ENCODE results near the gene R3HDM4.

The R3HDM4 gene

DNA sequence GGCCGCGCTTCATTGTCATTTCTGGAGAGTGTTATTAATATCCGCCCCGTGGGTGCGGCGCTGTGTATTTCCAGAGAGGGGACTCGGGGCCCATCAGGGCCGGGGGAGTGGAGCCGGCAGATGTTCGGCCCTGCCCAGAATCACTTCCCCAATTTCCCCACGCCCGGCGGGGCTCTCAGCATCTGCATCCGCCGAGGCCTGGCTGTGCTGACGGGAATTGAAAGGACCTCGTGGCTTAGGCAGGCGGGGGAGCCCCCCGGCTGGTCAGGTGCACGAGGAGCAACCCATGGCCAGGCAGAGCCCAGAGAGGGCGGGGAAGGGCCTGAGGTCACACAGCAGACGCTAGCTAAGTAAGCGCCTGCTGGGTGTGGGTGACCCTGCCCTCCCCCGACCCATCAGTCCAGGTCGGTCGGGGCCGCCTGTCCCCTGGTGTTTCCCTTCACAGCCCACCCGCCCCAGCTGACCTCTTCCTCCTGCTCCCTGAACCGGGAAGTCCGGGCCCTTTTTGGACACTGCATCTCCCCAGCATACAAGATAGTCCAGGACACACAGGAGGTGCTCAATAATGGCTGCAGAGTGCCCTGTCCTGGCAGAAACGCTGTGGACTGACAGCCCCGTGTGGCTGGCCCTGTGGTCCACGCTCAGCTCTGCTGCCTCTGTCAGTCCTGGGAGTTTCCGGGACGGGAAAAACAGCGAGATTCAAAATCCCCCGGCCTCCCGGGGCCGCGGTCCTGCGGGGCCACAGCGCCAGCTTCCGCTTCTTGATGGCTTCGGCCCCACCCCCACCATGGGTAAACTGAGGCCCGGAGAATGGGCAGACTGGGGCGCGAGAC, 34.9 kb upstream of the R3HDM4 start:
- no peak for DNase-seq (ENCODE audit: low read depth, low spot score)

DNA sequence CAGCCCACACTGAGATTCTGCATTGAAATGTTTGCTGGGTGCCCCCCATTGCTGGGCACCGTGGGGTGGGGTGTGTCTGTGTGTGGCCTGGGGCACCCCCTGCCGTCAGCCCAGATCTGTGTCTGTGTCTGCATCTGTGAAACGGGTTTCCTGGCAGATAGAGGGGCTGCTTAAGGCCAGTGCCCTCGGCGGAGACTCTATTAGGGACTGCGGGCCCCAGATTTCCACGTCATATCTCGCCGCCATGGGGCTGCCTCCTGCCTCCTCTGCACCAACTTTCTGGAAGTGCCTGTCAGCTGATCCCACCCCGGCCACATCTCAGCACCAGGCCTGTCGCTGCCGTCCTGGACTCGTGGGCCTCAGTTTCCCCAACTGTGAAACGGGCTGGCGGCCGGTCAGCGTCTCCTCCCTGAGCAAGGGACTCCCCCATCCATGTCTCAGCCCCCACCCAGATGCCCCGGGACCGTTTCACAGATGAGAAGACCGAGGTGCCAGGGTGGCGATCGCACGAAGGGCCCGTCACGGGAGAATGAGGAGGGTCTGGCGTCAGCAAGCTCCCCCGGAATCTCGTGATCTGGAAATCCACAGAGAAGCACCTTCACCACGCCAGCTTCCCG, 34.2 kb upstream of the R3HDM4 start:
- no peak for DNase-seq (ENCODE audit: low read depth, low spot score)

DNA sequence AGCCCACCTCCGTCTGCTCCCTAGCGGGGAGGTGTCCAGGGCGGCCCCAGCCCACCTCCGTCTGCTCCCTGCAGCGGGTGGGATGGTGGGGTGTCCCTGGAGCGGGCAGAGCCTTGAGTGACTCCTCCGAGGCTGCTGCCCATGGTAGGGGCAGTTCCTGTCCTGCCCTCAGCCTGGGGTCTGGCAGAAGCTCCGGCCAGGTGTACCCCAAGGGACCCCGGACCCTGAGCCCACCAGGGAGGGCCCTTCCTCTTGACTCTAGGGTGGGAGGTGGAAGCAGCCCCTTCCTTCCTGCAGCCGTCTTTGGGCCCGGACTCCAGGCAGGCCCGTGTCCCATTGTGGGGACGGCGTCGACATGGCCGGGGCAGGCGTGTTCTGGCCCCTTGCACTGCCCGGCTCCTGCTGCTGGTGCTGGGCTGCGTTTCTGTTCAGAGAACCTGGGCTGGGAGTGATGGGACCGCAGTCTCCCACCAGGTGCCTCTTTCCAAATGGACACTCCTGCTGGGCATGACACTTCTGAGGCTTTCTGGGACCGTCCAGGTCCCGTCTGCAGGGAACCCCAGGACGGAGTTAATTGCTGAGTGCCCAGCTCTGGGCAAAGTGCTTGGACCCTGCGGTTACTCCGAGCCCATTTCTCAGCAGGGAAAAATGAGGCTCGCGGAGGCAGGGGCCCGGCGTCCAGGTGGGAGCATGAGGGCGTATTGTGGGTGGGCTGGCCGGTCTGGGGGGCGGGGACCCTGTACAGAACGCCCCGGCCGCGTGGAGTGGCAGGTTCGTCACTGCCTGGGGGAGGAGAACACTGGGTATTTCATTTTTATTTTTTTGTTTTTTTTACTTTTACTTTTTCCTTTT, 32.6 kb upstream of the R3HDM4 start:
- DNase-seq (ENCODE audit: low read depth, low spot score) = no peak

DNA sequence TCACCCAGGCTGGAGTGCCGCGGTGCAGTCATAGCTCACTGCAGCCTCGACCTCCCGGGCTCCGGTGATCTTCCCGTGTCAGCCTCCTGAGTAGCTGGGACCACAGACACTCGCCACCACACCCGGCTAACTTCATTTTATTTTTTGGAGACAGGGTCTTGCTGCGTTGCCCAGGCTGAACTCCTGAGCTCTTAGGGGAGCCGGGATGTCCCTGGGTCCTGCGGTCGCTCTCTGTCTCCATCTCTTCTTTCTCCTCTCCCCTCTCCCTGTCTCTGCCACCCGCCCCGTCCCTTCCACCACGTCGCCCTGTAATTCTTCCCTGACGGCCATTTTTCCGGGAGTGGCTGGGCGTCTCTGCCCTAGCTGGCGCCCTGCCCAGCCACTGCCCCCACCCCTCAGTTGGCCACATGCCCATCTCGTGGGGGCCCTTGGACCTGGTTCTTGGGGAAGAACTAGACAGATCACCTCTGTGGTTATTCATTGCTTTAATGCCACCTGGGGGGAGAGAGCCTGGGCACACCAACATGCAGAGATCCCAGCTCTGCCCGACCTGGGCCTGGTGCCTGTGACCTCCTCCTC, 31.7 kb upstream of the R3HDM4 start:
- DNase-seq (ENCODE audit: low read depth, low spot score) = no peak

DNA sequence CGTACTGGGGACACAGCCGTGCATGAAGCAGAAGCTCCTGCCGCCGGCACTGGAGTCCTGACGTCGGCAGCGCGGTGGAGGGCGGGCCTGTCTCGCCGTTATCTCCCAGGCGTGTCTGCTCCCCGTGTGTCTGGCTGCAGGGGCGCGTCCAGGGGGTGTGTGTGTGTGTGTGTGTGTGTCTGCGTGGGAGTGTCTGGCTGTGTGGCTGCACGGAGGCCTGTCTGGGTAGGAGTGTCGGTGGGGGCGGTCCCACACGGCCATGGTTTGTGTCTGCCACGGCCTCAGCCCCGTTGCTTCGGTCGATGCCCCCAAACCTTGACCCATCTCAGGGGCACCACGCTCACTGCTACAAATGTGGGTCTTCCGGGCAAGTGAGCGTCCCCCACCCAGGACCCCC, 31.1 kb upstream of the R3HDM4 start:
- no peak for DNase-seq (ENCODE audit: low read depth, low spot score)

DNA sequence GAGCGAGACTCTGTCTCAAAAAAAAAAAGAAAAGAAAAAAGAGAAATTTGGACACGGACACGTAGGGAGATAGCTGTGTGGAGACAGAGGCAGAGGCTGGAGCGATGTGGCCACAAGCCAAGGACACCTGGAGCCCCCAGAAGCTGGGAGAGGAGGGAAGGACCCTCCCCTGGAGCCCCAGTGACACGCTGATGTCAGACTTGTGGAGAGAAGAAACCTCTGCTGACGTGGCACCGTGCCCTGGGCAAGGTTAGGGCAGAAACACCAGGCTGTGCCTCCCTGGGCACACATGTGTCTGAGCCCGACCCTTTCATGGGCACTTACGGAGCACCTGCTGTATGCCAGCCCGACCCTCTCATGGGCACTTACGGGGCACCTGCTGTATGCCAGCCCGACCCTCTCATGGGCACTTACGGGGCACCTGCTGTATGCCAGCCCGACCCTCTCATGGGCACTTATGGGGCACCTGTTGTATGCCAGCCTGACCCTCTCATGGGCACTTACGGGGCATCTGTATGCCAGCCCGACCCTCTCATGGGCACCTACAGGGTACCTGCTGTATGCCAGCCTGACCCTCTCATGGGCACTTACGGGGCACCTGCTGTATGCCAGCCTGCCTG, 30.6 kb upstream of the R3HDM4 start:
- DNase-seq (ENCODE audit: low read depth, low spot score) = no peak

DNA sequence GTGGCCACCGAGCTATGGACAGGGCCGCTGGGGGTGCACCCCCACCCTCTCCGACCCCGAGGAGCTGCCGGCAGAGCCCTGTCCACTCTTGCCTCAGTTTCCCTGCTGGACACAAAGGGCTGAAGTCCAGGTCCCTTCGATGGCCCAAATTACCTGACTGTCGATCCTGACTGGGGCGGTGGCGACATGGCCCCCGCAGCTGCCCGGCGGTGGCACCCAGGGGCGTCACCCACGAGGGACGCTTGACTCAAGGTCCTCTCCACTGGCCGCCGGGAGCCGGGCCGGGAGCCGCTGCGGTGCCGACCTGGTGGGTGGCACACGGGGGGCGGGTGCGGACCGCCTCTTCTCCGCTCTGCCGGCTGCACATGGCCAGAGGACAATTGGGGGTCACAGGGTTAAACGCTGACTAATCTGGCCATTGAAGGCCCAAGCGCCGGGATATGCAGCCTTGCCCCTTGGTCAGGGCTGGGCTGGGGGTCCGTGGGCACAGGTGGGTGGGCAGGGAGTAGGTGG, 29.2 kb upstream of the R3HDM4 start:
- no peak for DNase-seq (ENCODE audit: low read depth, low spot score)

DNA sequence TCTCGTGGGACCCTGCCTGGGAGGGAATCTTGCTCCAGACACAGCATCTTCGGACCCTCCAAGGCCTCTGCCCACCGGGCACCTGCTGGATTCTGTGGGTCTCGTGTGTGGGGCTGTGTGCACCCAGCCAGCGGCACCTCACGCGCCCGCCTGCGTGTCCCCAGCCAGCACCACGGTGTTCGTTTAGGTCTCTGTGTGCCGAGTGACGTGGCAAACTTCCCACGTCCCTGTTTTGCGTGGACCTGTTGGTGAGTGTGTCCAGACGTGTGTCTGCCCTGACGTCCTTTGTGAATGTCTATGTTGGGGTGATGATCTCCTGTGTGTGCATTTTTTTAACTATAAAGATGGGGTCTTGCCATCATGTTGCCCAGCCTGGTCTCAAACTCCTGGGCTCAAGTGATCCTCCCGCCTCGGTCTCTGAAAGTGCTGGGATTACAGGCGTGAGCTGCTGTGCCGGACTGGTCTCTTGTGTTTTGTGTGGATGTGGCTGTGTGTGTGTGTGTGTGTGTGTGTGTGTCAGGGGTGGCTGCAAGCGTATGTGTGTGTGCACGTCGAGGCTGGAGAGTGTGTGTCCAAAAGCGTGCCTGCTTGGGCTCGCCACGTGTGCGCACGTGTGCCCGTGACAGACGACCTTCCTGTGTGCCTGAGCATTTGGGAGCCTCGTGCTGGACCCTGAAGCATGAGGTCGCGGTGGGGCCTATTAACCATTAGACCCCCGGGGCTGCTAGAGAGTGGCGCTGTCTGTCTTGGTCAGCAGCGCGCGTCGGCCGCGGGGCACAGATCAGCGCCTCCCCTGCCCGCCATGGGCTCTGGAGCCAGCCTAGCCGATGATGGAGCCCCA, 28.5 kb upstream of the R3HDM4 start:
- DNase-seq (ENCODE audit: low read depth, low spot score) = no peak

DNA sequence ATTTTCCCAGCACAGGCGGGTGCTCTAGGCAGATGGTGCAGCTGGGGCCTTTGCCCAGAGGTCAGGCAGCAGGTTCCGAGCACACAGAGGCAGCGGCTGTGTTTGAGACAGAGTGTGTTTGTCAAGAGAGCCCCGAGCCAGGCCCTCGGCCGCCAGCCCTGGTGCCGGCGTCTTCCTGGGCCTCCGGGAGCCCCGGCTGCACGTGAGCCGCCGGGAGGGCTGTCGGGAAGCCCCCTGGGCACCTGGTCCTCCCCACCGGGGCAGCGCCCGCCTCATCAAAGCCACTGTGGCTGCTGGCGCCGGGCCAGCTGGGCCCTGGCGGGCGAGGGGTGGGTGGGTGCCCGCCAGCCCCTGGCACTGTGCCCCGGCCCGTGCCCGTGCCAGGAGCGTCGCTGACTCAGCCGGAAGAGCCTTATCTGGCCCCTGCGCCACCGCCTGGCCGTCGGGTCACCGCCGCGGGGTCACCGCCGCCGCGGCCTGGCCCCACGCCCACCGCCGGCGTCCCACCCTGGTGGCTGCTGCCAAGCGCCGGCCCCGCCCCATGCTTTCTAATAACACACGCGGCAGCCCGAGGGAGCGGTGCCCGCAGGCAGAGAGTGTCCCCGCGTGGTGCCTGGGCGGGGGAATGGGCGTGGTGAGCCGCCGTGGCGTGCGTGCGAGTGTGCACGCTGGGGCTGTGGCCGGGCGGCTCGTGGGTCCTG, 27.7 kb upstream of the R3HDM4 start:
- DNase-seq (ENCODE audit: low read depth, low spot score) = peak; percentile 70

DNA sequence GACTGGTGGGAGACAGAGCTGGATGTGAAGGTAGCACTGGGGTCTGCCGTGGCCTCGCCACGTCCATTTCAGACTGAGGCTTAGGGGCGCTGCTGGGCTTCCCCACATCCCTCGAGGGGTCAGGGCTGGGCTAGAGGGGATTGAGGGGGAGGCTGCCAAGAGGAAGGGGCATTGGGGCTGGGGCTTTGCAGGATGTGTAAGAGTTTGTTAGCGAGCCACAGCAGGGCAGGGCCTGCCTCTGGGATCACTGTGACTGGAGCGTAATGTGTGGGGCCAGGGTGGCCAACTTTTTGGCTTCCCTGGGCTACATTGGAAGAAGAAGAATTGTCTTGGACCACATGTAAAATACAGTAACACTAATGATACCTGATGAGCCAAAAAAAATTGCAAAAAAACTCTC, 26.9 kb upstream of the R3HDM4 start:
- no peak for DNase-seq (ENCODE audit: low read depth, low spot score)

DNA sequence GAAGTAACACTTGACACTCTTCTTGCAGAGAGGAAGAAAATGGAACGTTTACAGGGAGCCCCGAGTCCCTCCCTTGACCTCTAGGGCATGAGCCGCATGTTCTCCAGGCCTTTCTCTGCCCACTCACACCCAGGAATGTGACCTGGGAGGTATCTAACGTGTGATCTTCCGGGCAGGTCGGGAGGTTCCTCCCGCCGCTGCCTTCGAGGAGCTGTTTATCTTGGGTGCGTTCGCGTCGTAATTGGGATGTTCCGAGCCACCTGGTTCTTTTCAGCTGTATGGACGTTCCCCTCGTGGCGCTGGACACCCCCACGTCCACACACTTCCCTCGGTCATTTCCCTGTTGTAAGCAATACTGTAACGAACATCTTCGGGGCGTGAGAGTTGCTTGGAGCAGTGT, 26.4 kb upstream of the R3HDM4 start:
- no peak for DNase-seq (ENCODE audit: low read depth, low spot score)

DNA sequence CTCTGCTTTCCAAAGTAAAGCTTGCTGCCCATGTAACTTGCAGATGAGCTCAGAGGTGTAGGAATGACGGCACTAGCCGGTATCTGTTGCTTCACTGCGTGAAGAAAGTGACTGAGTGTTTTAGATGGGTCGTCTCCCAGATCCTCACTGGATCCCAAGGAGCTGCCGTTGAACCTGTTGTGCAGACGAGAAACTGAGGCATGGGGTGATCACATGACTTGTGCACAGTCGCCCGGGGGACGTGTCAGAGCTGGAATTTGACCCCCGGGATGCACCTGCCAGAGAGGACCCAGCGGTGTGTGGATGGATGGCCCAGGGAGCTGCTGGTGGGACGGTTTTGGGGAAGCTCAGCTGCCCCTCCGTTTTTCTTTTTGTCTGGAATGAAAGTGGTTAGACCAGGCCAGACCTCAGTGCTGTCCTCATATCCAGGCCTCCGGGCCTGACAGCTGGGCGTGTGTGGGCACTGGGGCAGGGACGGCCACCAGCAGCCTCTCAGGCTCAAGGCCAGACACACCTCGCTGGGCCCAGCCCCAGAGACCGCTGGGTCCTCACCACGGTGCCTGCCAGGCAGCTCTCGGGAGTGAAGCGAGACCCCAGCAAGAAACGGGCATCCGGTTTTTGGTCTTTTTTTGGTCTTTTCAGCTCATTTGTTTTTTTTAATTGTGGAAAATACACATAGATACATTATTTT, 25.4 kb upstream of the R3HDM4 start:
- DNase-seq (ENCODE audit: low read depth, low spot score) = no peak

DNA sequence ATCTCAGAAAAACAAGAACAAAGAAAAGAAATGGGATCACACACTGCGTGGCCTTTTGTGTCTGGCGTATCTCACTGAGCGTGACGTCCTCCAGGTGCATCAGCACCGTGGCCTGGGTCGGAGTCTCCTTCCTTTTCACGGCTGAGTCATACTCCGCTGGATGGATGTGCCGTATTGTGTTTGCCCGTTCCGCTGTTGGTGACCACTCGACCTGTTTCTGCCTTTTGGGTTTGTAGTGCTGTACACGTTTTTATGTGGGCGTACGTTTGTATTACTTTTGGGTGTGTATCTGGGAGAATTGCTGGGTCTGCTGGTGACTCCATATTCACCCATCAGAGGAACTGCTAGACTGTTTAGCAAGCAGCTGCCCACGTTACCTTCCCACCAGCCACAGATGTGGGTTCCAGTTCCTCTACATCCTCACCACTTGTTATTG, 24.3 kb upstream of the R3HDM4 start:
- no peak for DNase-seq (ENCODE audit: low read depth, low spot score)

DNA sequence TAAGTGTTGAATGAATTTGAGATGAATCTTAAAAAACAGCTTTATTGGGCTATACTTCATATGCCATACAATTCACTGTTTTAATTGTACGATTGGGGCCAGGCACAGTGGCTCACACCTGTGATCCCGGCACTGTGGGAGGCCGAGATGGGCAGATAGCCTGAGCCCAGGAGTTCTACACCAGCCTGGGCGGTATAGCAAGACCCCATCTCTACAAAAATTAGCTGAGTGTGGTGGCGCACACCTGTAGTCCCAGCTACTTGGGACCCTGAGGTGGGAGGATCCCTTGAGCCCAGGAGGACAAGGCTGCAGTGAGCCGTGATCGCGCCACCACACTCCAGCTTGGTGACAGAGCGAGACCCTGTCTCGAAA, 23.1 kb upstream of the R3HDM4 start:
- DNase-seq (ENCODE audit: low read depth, low spot score) = no peak

DNA sequence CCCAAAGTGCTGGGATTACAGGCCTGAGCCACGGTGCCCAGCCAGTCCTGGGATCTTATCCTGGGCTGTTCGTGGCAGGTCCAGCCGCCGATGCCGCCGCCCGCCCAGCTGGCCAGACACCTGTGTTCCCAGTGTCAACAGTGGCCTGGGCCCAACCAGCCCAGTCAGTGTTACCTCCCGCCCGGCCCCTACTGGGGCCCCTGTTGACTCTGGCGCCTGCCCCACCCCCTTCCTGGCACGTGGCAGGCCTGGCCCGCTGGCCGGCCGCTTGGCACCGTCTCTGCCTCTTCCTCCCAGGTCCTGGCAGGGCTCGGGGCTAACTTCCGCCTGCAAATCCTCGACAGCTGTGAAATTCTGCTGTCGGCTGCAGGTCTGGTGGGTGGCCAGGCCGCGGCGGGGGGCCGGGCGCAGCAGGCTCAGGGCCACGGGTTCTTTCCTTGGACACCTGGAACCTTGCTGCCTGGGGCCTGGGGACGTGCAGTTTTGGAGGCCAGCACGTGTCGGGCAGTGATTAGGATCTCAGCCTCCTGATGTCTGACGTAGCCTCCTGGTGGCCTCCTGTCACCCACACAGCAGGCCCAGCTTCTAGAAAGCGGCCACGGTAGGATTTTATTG, 22.0 kb upstream of the R3HDM4 start:
- no peak for DNase-seq (ENCODE audit: low read depth, low spot score)

DNA sequence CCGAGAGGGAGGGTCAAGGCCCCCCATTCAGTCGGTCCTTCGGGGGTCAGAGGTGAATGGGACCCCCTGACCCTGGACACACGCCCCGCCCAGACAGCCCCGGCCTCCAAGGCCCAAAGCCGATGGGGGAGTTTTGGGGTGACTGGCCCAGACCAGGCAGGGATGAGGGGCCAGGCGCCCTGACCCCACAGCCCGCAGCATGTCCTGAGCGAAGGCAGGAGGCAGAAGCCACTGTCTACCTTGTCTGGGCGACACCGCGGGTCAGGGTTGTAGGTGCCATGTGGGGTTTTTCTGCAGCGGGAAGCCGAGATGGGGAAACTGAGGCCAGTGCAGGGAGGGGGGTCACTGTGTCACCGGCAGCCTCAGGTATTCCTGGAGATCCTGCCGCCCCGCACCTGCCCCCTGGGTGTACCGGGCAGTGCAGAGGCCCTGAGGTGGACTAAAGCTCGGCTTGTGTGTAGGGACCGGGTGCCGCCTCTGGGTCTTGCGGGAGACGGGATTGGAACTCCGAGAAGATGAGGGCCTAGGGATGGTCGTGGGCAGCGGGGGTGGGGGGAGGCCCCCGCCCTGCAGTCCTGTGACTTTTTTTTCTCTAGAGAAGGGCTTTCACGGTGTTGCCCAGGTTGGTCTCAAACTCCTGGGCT, 21.3 kb upstream of the R3HDM4 start:
- DNase-seq (ENCODE audit: low read depth, low spot score) = no peak

DNA sequence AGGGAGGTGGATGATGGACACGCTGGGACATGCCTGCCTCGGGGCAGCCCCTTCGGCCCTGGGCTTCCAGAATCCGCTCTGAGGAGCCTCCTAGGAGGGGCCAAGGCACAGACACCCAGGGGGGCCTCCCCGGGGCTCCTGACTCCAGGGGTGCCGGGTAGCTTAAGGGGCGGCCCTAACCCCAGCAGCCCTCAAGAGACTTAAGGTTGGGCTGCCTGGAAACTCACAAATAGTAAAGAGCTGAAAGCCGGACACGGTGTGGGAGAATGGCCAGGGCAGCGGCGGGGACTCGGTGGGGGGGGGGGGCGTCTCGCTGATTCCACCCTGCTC, 20.5 kb upstream of the R3HDM4 start:
- no peak for DNase-seq (ENCODE audit: low read depth, low spot score)
